Bone marrow (tissue), 2 donors: Measurements from ENCODE around the gene HSPBP1.

Experiments
- DNase-seq, 2 donors: peaks; one replicate each; lab custom pipeline; 2025; lab: John Stamatoyannopoulos, UW

The HSPBP1 gene

DNA sequence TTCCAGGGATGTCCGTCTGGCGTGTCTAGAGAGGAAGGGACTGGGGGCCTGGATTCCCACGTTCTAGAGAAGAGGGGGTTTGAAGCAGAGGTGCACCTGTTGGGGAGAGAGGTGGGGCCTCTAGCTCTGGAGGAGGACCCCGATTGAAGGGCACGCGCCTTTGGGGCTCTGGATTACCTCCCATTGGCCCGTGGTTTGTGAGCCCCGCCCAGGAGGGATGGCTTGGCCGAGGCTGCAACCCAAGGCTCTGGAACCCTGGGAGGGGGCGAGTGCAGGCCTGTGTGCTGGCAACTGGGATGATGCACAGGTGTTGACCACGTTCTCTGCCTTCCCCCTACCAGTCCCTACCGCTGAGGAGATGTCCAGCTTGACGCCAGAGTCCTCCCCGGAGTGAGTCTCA, 25.1 kb upstream of the HSPBP1 start:
- no peak for DNase-seq

GRCh38 chr19:55304279-55304978, 24.5 kb upstream of the HSPBP1 start:
- DNase-seq, result no peak

DNA sequence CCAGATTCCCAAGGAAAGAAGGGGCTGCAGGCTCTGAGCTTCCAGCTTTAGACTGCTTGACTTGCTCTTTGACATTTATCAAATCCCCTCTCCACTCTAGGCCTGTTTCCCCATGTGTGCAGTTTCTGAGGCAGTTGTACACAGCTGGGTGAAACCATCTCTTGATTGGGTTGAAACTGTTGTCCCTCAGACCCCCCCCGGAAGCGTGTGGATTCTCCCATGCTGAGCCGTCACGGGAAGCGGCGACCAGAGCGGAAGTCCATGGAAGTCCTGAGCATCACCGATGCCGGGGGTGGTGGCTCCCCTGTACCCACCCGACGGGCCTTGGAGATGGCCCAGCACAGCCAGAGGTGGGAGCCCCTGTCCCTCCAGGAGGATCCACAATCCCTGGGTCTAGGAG, 23.6 kb upstream of the HSPBP1 start:
- no peak for DNase-seq

GRCh38 chr19:55302318-55302703, 22.4 kb upstream of the HSPBP1 start:
- no peak for DNase-seq

DNA sequence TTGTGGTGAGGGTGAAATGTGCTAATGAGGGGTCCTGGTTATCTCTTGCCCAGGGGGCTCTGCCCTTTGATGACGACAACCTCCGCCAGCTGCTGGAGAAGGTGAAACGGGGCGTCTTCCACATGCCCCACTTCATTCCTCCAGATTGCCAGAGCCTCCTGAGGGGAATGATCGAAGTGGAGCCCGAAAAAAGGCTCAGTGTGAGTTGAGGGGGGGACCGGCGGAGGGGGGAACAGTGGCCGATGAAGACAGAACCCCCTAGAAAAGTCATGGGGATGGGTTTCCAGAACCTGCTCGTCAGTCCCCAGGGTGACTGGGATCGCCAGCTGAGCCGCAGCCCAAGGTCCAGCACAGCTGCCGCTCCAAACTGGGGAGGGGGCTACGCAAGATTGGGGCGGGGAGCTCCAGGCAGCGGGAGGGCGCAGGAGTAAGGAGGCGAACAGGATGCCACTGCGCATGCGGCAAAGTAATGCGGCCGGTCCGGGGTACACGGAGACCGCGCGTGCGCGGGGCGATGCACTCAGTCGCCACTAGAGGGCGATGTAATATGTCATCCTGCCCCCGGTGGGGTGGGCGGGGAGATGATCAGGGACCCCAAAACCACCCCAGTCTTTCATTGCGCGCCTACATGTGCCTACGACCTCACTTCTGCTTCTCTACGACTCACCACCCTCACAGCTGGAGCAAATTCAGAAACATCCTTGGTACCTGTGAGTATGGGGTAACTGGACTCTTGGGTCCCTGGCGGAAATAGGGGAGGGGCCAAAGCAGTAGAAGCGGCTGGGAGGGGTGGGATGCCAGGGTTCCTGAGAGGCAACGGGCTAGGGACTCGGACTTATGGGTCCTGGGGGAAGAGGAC, 21.8 kb upstream of the HSPBP1 start:
- peak; percentile 76 to 80 for DNase-seq

DNA sequence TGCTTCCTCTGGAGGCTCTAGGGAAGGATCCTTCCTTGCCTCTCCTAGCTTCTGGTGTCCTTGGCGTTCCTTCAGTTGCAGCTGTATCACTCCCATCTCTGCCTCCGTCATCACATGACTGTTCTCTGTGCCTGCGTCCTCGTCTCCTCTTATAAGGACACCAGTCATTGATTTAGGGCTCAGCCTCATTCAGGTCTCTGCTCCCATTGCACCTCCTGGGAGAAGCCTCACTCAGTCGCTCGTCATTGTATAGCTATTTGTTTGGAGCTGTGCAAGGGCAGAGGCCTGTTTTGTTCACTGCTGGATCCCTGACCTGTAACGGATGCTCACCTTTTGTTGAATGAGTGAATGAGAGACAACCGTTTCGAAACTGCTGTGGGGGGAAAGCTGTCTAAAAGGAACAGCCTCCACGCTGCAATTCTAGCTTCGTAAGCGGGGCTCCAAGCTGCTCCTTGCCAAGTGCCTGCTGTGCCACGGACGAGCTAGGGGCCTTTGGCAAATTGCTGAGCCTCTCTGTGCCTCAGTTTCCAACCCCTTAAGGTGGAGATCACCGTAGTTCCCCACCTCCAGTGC, 21.1 kb upstream of the HSPBP1 start:
- DNase-seq, result no peak

DNA sequence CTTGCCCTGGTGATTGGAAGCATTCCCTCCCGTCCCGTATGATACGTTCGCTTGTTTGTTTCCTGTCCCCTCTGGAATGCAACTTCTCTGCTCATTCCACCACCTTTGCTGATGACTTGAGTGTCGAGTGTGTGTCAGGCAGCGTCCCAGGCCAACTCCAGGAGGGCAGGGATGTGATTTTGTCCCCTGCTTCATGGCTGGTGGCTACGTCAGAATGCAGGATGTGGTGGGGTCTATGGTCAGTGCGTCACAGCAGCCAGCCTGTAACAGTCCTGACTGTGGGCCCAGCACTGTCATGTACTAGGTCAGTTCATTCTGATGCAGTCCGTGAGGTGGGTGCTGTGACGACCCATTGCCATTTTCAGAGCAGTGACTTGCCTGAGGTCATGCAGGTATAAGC, 20.1 kb upstream of the HSPBP1 start:
- DNase-seq, result no peak

DNA sequence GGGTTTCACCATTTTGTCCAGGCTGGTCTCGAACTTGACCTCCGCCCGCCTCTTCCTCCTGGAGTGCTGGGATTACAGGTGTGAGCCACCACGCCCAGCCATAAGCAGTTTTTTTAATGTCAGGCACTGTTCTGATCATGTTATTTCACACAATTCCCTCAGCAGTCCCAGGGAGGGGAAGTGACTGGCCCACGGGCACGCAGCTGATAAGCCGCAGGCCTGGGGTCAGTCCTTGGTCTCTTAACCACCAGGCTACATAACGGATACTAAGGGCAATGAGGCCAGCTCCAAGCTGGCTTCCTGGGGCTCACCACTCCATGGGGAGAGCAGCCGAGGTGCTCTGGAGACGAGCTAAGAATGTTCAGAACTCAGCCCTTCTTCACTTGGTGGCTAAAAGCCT, 17.4 kb upstream of the HSPBP1 start:
- no peak for DNase-seq

DNA sequence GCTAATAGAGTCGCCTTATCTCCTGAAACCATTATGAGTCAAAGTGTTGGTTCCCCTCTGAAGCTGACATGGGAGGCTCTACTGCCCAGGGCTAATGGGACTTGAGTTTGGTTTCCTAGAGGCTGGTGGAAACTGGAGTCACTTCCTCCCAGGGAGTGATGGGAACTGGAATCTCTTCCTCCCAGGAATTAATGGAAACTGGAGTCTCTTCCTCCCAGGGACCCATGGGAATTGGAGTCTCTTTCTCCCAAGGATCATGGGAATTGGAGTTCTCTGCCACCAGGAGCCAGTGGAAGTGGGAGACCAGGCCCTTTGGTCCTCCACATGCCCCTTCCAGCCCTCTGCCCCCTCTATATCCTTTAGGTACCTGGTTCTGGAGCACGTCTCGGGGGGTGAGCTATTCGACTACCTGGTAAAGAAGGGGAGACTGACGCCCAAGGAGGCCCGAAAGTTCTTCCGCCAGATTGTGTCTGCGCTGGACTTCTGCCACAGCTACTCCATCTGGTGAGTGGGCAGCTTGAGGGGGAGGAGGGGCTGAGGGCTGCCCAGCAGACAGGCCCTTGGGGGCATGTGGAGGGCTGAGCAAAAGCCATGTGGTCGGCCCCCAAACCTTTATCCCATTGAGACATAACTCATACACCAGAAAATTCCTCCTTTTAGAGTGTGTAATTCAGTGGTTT, 9.3 kb upstream of the HSPBP1 start:
- no peak for DNase-seq

DNA sequence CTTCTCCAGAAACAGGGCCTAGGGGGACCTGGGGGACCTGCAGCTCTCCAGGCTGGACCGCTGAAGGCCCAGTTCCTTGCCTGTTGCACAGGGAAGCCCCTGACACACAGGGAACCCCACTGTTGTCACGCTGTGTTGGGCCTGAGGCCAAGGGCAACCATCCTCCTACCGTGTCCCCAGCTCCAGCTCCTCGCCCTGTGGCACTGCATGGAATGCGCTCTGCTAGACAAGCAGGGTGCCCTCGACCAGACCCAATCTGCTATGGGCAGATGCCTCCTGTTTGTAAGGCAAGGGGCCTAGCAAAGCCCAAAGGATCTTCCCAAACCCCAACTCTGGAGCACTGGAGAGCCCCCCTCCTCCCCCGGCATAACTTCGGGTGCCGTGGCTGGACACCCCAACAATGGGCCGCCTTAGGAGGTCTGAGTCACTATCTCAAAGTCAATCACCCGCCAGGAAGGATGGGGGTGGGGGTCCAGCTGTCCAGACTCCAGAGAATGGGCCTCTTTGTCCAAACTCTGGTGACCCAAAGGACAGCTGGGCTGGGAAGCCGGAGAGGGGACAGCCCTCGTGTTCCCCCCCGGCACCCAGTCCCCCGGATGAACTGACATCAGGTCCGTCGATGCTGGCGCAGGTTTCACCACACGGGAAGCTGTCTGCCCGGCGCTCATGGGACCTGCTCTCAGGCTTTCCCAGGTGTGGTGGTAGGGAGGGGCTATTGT, 7.6 kb upstream of the HSPBP1 start:
- DNase-seq, result no peak

DNA sequence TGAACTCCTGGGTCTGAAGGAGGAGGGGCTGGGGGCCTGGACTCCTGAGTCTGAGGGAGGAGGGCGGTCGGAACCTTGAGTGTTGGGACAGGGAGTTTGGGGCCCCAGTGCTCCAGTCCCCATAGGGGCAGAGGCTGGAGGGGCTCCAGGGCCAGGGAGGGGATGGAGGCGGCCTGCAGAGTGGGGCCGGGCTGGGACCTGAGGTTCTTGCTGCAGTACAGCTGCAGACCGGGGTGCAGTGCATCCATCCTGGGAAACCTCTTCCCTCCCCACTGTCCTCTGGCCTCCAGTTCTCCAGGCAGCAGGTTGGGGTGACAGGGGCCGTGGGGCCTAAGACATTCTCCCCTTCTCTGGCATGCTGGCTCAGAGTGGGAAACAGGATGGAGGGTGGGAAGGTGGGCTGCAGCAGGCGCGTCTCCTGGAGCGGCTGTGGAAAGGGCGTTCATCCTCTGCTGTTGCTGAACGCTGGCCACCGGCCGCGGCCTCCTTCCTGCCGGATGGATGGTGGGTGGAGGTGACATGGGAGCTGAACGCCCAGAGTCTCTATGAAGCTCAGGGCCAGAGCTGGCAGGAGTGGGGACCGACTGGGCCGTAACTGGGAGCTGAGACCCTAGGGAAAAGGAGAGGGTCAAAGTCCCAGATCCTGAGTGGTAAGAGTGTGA, 5.5 kb upstream of the HSPBP1 start:
- no peak for DNase-seq

DNA sequence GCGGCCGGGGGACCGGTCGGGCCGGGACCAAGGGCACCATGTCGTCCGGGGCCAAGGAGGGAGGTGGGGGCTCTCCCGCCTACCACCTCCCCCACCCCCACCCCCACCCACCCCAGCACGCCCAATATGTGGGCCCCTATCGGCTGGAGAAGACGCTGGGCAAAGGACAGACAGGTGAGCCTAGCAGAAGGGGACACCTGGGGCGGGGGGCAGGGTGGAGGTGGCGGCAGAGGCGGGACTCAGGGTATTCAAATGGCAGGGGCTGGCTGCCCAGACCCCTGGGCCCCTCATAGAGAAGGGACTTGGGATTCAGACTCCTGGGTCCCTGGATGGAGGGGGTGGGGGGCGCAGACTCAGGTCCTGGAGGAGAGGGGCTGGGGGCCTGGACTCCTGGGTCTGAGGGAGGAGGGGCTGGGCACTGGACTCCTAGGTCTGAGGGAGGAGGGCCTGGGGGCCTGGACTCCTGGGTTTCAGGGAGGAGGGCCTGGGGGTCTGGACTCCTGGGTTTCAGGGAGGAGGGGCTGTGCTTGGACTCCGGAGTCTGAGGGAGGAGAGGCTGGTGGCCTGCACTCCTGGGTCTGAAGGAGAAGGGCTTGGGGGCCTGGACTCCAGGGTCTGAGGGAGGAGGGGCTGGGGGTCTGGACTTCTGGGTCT, 4.6 kb upstream of the HSPBP1 start:
- DNase-seq, result no peak

GRCh38 chr19:55283548-55284377, 3.9 kb upstream of the HSPBP1 start, which contains the start of gene BRSK1:
BRSK1 (plus strand) TSS chr19:55283997; CDS start chr19:55284443, 446 bp downstream.
- no peak for DNase-seq

GRCh38 chr19:55279340-55279739, 570 bp downstream of the HSPBP1 start:
- DNase-seq, result no peak

GRCh38 chr19:55278391-55279135, 1.3 kb downstream of the HSPBP1 start:
- no peak for DNase-seq

DNA sequence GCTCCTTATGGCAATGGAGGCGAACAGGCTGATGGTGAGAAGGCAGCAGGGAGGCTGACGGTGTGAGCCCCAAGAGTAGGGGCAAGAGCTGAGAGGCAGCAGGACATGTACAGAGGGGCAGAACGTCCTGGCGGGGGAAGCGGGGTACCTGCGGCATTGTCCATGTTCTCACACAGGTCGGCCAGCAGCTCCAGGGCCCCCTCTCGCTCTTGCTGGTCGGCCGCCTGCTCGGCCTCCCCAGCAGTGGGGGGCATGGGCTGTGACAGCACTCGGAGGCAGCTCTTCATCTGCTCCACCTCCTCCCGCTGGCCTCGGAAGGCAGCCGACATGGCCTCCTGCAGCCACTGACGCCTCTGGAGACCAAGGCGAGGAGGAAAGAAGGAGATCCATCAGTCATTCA, 2.4 kb downstream of the HSPBP1 start:
- DNase-seq, result no peak

GRCh38 chr19:55276720-55277430, 3.0 kb downstream of the HSPBP1 start:
- no peak for DNase-seq
